HFFc6 (cell line): ENCODE results near the gene GRM6. TPM values are rescaled to one million over a fixed set of nuclear protein-coding genes. Genes with fewer than 3 reads are reported as not detected.

Source experiments
- DNase-seq: peaks from one replicate; pipeline ENCODE4 v3.0.0-alpha.2; 2018
- H3K27ac Mint-ChIP-seq: 2 replicates; pipeline ENCODE4 v1.8.0; 2020; ENCODE audit warnings: mild to moderate bottlenecking, mixed read lengths
- H3K27me3 Mint-ChIP-seq: 2 replicates; pipeline ENCODE4 v1.8.0; 2021; ENCODE audit warnings: mild to moderate bottlenecking, moderate library complexity, mixed read lengths; ENCODE audit not compliant: insufficient read depth
- H3K36me3 Mint-ChIP-seq: 2 replicates; pipeline ENCODE4 v1.8.0; 2021; ENCODE audit warnings: low read depth, mixed read lengths
- H3K4me1 Mint-ChIP-seq: 2 replicates; pipeline ENCODE4 v1.8.0; 2020; ENCODE audit warnings: low read depth, mixed read lengths
- H3K4me3 Mint-ChIP-seq: 2 replicates; pipeline ENCODE4 v1.8.0; 2020; ENCODE audit warnings: mild to moderate bottlenecking, moderate library complexity, mixed read lengths
- H3K9me3 Mint-ChIP-seq: 2 replicates; pipeline ENCODE4 v1.8.0; 2020; ENCODE audit warnings: mild to moderate bottlenecking, mixed read lengths
- total RNA-seq, 6 experiments: library from RNA; stranded (reverse); fragmentation: NEBNext Ultra II Directional; extraction: Animal tissue kit (Norgen Biotek cat#: 25700); gene quantifications; 2 replicates in 1 of 6; 3 replicates in 5 of 6; pipeline ENCODE4 v1.2.3, GENCODE V29; 2021
- TF ChIP-seq, protein P1 (sequence below): fragments of 200-600 bp; sonication (generic); IDR thresholded peaks from 2 replicates; pipeline ENCODE4 v1.5.0; 2021; ENCODE audit warnings: antibody characterized with exemption, mild to moderate bottlenecking

The GRM6 gene
- total RNA-seq, 6 experiments from 2014 or later: not detected

DNA sequence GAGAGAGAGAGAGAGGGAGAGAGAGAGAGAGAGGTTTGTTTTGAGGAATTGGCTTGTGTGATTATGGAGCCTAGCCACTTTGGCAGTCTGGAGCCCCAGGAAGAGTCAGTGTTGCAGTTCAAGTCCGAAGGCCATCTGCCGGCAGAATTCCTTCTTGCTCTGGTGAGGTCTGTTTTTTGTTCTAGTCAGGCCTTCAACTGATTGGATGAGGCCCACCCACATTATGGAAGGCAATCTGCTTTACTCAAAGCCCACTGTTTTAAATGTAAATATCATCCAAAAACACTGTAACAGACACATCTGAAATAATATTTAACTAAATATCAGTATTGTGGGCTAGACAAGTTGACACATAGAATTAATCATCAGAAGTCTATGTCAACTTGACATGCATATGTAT is 11.4 kb upstream of the GRM6 start:
- H3K4me3 Mint-ChIP-seq: no peak overlapping the region
- H3K27me3 Mint-ChIP-seq: peaks cover 2% of the 10 kb centered on the region; the same call in 1 of the 2 replicates
- no peaks in the 10 kb centered on the region for H3K4me1 Mint-ChIP-seq
- H3K27ac Mint-ChIP-seq: no peak overlapping the region
- peaks cover 14% of the 10 kb centered on the region for H3K9me3 Mint-ChIP-seq
- DNase-seq: no peak
- H3K36me3 Mint-ChIP-seq: peaks cover 8% of the 10 kb centered on the region; the same call in 1 of the 2 replicates
- TF ChIP-seq, protein P1, sequence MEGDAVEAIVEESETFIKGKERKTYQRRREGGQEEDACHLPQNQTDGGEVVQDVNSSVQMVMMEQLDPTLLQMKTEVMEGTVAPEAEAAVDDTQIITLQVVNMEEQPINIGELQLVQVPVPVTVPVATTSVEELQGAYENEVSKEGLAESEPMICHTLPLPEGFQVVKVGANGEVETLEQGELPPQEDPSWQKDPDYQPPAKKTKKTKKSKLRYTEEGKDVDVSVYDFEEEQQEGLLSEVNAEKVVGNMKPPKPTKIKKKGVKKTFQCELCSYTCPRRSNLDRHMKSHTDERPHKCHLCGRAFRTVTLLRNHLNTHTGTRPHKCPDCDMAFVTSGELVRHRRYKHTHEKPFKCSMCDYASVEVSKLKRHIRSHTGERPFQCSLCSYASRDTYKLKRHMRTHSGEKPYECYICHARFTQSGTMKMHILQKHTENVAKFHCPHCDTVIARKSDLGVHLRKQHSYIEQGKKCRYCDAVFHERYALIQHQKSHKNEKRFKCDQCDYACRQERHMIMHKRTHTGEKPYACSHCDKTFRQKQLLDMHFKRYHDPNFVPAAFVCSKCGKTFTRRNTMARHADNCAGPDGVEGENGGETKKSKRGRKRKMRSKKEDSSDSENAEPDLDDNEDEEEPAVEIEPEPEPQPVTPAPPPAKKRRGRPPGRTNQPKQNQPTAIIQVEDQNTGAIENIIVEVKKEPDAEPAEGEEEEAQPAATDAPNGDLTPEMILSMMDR: no peak

DNA sequence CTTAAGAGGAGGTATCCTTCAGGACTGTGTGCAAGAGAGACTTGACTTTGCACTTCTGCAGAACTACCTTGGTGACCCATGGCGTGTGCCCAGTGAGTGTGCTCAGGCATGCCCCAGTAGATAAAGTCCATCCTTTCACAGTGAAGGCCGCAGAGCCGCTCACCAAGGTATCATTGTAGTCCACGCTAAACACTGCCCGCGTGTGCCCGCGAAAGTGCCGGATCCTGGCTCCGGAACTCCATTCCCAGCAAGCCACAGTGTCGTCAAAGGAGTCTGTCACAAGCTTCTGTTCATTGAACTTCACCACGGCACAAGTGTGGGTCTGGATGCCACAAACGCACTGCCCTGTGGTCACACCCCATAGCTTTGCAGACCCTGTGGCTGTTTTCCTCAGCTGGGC is 3.3 kb upstream of the GRM6 start:
- peaks cover 58% of the 10 kb centered on the region for H3K9me3 Mint-ChIP-seq
- no peak for DNase-seq
- peaks cover 6% of the 10 kb centered on the region for H3K27me3 Mint-ChIP-seq
- no peak overlapping the region for H3K4me3 Mint-ChIP-seq
- H3K27ac Mint-ChIP-seq: no peak overlapping the region
- peaks cover 18% of the 10 kb centered on the region for H3K36me3 Mint-ChIP-seq
- no peaks in the 10 kb centered on the region for H3K4me1 Mint-ChIP-seq
- TF ChIP-seq, protein P1: no peak

DNA sequence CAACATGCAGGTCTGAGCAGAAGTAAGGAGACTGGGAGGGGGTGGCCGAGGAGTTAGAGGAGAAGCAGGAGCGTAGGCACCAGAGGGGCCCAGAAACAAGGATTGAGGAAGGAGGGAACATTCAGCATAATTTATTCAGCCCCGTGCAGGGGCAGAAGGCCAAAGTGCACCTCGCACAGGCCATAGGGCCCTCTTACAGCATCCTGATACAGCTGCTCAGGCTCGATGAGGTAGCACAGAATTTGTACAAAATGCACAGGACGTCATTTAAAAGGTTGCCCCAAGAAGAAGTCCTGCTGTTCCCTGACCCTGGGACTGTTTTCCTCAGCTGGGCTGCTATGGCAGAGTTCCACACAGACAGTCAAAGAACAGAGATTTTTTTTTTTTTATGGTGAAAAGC is 2.1 kb upstream of the GRM6 start:
- Mint-ChIP-seq H3K9me3 (peaks cover 67% of the 10 kb centered on the region), H3K27ac (no peak overlapping the region), H3K36me3 (peaks cover 16% of the 10 kb centered on the region), H3K27me3 (peaks cover 6% of the 10 kb centered on the region), H3K4me3 (no peak overlapping the region), H3K4me1 (no peaks in the 10 kb centered on the region)
- TF ChIP-seq, protein P1: no peak
- no peak for DNase-seq

DNA sequence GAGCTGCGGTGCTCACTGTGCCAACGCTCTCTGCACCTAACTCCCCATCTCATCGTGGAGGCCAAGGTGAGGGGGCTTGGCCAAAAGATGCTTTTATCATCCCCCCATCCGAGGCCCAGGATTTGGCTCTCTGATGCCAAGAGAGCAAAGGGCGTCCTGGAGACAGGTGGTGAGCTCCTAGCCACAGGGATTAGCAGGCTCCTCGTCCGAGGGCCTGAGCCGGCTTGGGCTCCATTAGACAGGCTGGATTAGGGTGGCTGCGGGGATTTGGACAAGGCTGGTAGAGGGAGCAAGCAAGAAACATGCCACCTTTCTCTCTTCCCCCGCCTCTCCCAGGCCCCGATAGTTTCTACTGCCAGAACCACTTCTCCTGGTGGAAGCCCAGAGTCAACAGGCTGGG is 1.0 kb upstream of the GRM6 start:
- peaks cover 10% of the 10 kb centered on the region for H3K36me3 Mint-ChIP-seq
- H3K9me3 Mint-ChIP-seq: peaks cover 68% of the 10 kb centered on the region
- H3K4me3 Mint-ChIP-seq: no peak overlapping the region
- DNase-seq: no peak
- TF ChIP-seq, protein P1: no peak
- H3K4me1 Mint-ChIP-seq: no peaks in the 10 kb centered on the region
- no peak overlapping the region for H3K27ac Mint-ChIP-seq
- peaks cover 4% of the 10 kb centered on the region for H3K27me3 Mint-ChIP-seq

DNA sequence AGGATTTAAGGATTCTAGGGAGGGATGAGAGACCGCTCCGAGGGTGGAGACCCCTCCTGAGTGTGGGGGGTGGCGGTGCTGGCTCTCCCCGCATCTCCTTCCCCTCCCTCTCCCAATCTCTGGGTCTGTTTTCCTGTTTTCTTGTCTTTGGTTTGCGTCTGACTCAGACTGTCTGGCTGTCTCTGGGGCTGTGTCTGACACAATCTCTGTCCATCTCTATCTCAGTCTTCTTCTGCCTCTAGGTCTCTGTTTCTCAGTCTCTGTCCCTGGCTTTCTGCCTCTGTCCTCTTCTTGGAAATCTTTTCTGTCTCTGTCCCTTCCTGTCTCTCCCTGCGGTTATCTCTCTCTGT is 196 bp upstream of the GRM6 start:
- no peaks in the 10 kb centered on the region for H3K4me1 Mint-ChIP-seq
- peaks cover 62% of the 10 kb centered on the region for H3K9me3 Mint-ChIP-seq
- peaks cover 10% of the 10 kb centered on the region for H3K36me3 Mint-ChIP-seq
- H3K27ac Mint-ChIP-seq: no peak overlapping the region
- peaks cover 4% of the 10 kb centered on the region for H3K27me3 Mint-ChIP-seq
- TF ChIP-seq, protein P1: no peak
- no peak overlapping the region for H3K4me3 Mint-ChIP-seq
- no peak for DNase-seq
